Left ventricle myocardium inferior (tissue), 1 donor: ENCODE results near the gene EBPL. TPM values are rescaled to one million over a fixed set of nuclear protein-coding genes. Genes with fewer than 3 reads are reported as not detected.
A peak's percentile ranks its signal among the peaks of the same experiment; 100 is the strongest.

Source experiments
- DNase-seq: peaks from one replicate; pipeline ENCODE4 v3.0.0-alpha.2; 2020
- H3K27ac ChIP-seq: fragments of 200-600 bp; replicated peaks from 2 replicates; pipeline ENCODE4 v1.8.0; 2021
- H3K27me3 ChIP-seq: fragments of 200-600 bp; 2 replicates; pipeline ENCODE4 v1.8.0; 2021; ENCODE audit warnings: low read depth
- H3K36me3 ChIP-seq: fragments of 200-600 bp; 2 replicates; pipeline ENCODE4 v1.8.0; 2021
- H3K4me1 ChIP-seq: fragments of 200-600 bp; 2 replicates; pipeline ENCODE4 v1.8.0; 2021
- H3K4me3 ChIP-seq: fragments of 200-600 bp; 2 replicates; pipeline ENCODE4 v1.8.0; 2021; ENCODE audit warnings: mild to moderate bottlenecking, moderate library complexity
- H3K9me3 ChIP-seq: fragments of 200-600 bp; replicated peaks from 2 replicates; pipeline ENCODE4 v1.8.0; 2021
- intact Hi-C: fragments of 100-400 bp; cut with micrococcal nuclease; formaldehyde crosslinking; loops from one replicate; pipeline ENCODE4 v1.11.0; 2022
- long read RNA-seq: library from polyadenylated mRNA; unstranded; transcript quantifications from one replicate; pipeline ENCODE4 v2.0.0, GENCODE V29; 2021
- total RNA-seq: library from RNA; stranded (reverse); fragmentation: NEBNext Ultra II Directional; extraction: Animal tissue kit (Norgen Biotek cat#: 25700); gene quantifications from one replicate; pipeline ENCODE4 v1.2.1, GENCODE V29; 2021
- TF ChIP-seq, protein P1 (sequence below): fragments of 200-600 bp; IDR thresholded peaks from 2 replicates; pipeline ENCODE4 v1.8.0; 2021; ENCODE audit warnings: antibody characterized with exemption, mild to moderate bottlenecking, borderline replicate concordance
- donor health status: DM: no; HTN: yes; CAD: no; lungs with severe emphysema.

Gene EBPL
- 6.0 TPM for total RNA-seq
- long read RNA-seq, partial matches to known transcripts, result 0 of 5 reads
- long read RNA-seq, other reads (novel, unspliced or antisense), result 0 of 5 reads

GRCh38 chr13:49690995-49691784 is at the start of gene EBPL:
Gene EBPL, minus strand, starts transcription at chr13:49691486. Its CDS starts 62 bp downstream, at chr13:49691424.
- H3K9me3 ChIP-seq, result no peaks in the 10 kb centered on the region
- intact Hi-C loops, result loop anchor here (10.0 kb wide), 1 partner anchor 104 kb away; the partner anchor contains the start of gene KPNA3
- peak; percentile 93 for DNase-seq
- TF ChIP-seq, protein P1, sequence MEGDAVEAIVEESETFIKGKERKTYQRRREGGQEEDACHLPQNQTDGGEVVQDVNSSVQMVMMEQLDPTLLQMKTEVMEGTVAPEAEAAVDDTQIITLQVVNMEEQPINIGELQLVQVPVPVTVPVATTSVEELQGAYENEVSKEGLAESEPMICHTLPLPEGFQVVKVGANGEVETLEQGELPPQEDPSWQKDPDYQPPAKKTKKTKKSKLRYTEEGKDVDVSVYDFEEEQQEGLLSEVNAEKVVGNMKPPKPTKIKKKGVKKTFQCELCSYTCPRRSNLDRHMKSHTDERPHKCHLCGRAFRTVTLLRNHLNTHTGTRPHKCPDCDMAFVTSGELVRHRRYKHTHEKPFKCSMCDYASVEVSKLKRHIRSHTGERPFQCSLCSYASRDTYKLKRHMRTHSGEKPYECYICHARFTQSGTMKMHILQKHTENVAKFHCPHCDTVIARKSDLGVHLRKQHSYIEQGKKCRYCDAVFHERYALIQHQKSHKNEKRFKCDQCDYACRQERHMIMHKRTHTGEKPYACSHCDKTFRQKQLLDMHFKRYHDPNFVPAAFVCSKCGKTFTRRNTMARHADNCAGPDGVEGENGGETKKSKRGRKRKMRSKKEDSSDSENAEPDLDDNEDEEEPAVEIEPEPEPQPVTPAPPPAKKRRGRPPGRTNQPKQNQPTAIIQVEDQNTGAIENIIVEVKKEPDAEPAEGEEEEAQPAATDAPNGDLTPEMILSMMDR, result no peak
- peak within 1 kb of the TSS; percentile 83 for H3K4me3 ChIP-seq
- no peaks in the 10 kb centered on the region for H3K36me3 ChIP-seq
- peaks cover 18% of the 10 kb centered on the region for H3K4me1 ChIP-seq
- no peaks in the 10 kb centered on the region for H3K27me3 ChIP-seq
- H3K27ac ChIP-seq, result peak within 1 kb of the TSS; percentile 84

DNA sequence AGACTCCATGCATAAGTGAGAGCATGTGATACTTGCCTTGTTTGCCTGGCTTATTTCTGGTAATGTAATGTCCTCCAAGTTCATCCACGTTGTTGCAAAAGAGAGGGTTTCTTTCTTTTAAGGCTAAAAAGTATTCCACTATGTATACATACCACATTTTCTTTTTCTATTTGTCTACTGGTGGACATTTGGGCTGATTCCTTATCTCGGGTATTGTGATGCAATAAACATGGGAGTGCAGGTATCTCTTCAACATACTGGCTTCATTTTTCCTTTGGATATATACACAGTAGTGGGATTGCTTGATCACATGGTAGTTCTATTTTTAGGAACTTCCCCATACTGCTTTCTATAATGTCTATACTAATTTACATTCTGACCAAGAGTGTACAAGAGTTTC is 49.6 kb upstream of the EBPL start:
- DNase-seq, result no peak
- TF ChIP-seq, protein P1, result no peak
- intact Hi-C loops, result no loop called here
- no peak overlapping the region for H3K4me3 ChIP-seq
- peaks cover 1% of the 10 kb centered on the region for H3K4me1 ChIP-seq
- H3K36me3 ChIP-seq, result peaks cover 22% of the 10 kb centered on the region
- H3K9me3 ChIP-seq, result no peaks in the 10 kb centered on the region
- H3K27me3 ChIP-seq, result no peaks in the 10 kb centered on the region
- no peak overlapping the region for H3K27ac ChIP-seq

DNA sequence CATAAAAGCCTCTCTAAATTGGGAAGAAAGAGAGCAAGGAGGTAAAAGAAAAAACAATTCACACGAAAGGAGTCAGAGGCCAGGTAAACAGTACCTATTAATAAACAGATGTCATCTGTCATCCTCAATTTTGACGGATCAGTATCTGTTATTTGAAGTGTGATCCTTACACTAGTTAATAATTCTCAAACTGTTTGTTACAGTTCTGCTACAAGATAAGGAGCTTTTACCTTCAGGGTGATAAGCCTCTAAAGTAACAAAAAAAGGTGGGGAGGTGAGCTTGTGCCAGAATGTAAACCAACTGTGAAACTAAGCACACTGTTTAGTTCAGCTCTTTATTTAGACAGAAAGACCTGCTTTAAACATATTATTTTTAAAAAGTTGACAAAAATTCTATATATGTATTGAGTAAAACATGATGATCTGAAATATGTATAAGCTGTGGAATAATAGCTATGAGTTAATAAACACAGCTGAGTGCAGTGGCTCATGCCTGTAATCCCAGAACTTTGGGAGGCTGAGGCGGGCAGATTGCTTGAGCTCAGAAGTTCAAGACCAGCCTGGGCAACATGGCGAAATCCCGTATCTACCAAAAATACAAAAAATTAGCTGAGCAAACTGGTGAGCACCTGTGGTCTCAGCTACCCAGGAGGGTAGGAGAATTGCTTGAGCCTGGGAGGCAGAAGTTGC is 48.4 kb upstream of the EBPL start:
- Histone ChIP-seq H3K36me3 (peaks cover 10% of the 10 kb centered on the region), H3K4me1 (no peaks in the 10 kb centered on the region), H3K9me3 (no peaks in the 10 kb centered on the region), H3K27me3 (no peaks in the 10 kb centered on the region), H3K27ac (no peak overlapping the region), H3K4me3 (no peak overlapping the region)
- intact Hi-C loops, result no loop called here
- TF ChIP-seq, protein P1, result no peak
- DNase-seq, result no peak

DNA sequence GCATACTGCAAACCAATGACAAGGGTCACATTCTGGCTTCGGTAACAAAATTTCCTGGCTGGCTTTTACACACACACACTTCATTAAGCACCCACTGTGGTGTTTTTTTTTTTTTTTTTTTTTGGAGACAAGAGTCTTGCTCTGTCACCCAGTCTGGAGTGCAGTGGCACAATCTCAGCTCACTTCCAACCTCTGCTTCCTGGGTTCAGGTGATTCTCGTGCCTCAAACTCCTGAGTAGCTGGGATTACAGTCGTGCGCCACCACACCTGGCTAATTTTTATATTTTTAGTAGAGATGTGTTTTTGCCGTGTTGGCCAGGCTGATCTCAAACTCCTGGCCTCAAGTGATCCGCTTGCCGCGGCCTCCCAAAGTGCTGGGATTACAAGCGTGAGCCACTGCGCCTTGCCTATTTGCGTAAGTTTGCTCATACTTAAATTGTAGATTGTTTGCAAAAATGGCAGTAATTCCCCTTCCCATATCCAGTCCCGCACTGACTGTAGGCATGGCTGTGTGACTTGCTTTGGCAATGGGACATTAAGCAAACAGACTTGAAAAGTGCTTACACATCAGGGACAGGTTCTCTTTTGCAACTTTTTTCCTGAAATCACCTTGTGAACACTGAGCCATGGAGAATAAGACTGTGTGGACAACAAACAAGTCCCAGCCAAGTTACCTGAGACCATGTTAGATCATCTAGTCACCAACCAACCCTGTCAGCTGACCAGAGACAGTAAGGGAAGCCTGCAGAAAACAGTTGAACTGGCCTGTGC is 42.1 kb upstream of the EBPL start:
- intact Hi-C loops, result no loop called here
- no peaks in the 10 kb centered on the region for H3K27me3 ChIP-seq
- no peak overlapping the region for H3K27ac ChIP-seq
- no peaks in the 10 kb centered on the region for H3K9me3 ChIP-seq
- H3K36me3 ChIP-seq, result peaks cover 18% of the 10 kb centered on the region
- H3K4me3 ChIP-seq, result no peak overlapping the region
- H3K4me1 ChIP-seq, result peaks cover 28% of the 10 kb centered on the region
- TF ChIP-seq, protein P1, result no peak
- DNase-seq, result no peak

DNA sequence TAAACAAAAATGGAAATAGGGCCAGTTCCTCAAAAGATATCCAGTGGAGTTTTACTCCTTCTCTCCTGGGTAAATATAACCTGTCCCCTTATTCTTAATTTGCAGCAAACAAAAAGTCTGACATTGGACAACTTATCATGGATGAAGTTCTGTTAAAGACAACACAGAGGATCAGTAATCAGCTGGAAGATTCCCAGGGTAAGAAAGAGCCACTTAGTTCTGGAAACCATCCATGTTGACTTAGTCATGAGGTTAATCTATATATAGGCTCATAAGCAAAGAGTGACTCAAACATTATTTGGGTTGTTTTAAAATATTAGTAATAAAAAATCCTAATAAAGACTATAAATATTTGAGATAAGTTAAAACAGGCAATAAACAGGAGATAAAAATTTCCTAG is 40.5 kb upstream of the EBPL start:
- H3K4me1 ChIP-seq, result peaks cover 28% of the 10 kb centered on the region

More for the DNA sequence above, 40.5 kb upstream of the EBPL start:
- Histone ChIP-seq H3K4me3 (no peak overlapping the region), H3K27ac (peak overlapping the region; percentile 49), H3K27me3 (no peaks in the 10 kb centered on the region), H3K9me3 (no peaks in the 10 kb centered on the region), H3K36me3 (peaks cover 28% of the 10 kb centered on the region)
- DNase-seq, result no peak
- intact Hi-C loops, result no loop called here
- TF ChIP-seq, protein P1, result no peak
